Parathyroid adenoma (tissue), 2 donors: ENCODE measurements around the gene STIM2.

Experiments
- H2AFZ ChIP-seq: fragments of 300-600 bp; sonication (generic); one replicate; pipeline ENCODE4 v1.7.0; 2017; ENCODE audit warnings: antibody characterized with exemption, mild to moderate bottlenecking
- H3K27ac ChIP-seq: fragments of 300-600 bp; sonication (generic); one replicate; pipeline ENCODE4 v1.7.0; 2017
- H3K27me3 ChIP-seq: fragments of 300-600 bp; sonication (generic); one replicate; pipeline ENCODE4 v1.7.0; 2017; ENCODE audit warnings: low read length; ENCODE audit not compliant: control insufficient read depth, insufficient read depth
- H3K36me3 ChIP-seq: fragments of 300-600 bp; sonication (generic); one replicate; pipeline ENCODE4 v1.7.0; 2017; ENCODE audit warnings: low read length; ENCODE audit not compliant: control insufficient read depth, insufficient read depth
- H3K4me1 ChIP-seq: fragments of 300-600 bp; sonication (generic); one replicate; pipeline ENCODE4 v1.7.0; 2017; ENCODE audit warnings: control low read depth
- H3K4me2 ChIP-seq: fragments of 300-600 bp; sonication (generic); one replicate; pipeline ENCODE4 v1.7.0; 2017; ENCODE audit warnings: low read length
- H3K4me3 ChIP-seq: fragments of 300-600 bp; sonication (generic); one replicate; pipeline ENCODE4 v1.7.0; 2017; ENCODE audit warnings: low read depth, low read length
- H3K79me2 ChIP-seq: fragments of 300-600 bp; sonication (generic); one replicate; pipeline ENCODE4 v1.7.0; 2017; ENCODE audit warnings: control low read depth
- H3K9ac ChIP-seq: fragments of 300-600 bp; sonication (generic); one replicate; pipeline ENCODE4 v1.7.0; 2017; ENCODE audit warnings: mild to moderate bottlenecking
- H3K9me3 ChIP-seq: fragments of 300-600 bp; sonication (generic); one replicate; pipeline ENCODE4 v1.7.0; 2017; ENCODE audit warnings: low read length; ENCODE audit not compliant: control insufficient read depth
- TF ChIP-seq, protein P1 (sequence below): fragments of 300-600 bp; sonication (generic); IDR thresholded peaks from one replicate; pipeline ENCODE4 v1.7.0; 2017; ENCODE audit warnings: antibody characterized with exemption, mild to moderate bottlenecking
- donor health status: primary hyperparathyroidism.

Gene STIM2

DNA sequence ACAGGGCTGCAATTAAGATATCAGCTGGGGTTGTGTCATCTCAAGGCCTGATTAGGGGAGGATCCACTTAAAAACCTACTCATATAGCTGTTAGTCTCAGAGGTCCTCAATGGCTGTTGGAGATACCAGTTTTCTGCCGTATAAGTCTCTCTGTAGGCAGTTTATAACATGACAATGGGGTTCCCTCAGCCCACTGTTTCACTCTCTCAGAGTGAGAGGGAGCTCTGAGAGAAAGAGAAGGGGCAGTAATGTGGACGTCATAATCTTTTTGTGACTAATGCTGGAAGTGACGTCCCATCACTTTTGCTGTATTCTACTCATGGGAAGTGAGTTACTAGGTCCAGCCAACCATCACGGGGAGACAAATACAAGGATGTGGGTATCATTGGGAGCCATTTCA lies 70.3 kb downstream of the STIM2 start:
- TF ChIP-seq, protein P1, sequence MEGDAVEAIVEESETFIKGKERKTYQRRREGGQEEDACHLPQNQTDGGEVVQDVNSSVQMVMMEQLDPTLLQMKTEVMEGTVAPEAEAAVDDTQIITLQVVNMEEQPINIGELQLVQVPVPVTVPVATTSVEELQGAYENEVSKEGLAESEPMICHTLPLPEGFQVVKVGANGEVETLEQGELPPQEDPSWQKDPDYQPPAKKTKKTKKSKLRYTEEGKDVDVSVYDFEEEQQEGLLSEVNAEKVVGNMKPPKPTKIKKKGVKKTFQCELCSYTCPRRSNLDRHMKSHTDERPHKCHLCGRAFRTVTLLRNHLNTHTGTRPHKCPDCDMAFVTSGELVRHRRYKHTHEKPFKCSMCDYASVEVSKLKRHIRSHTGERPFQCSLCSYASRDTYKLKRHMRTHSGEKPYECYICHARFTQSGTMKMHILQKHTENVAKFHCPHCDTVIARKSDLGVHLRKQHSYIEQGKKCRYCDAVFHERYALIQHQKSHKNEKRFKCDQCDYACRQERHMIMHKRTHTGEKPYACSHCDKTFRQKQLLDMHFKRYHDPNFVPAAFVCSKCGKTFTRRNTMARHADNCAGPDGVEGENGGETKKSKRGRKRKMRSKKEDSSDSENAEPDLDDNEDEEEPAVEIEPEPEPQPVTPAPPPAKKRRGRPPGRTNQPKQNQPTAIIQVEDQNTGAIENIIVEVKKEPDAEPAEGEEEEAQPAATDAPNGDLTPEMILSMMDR, result no peak
- Histone ChIP-seq H3K79me2 (no peaks in the 10 kb centered on the region), H3K4me3 (no peak overlapping the region), H3K27ac (no peak overlapping the region), H3K9ac (no peak overlapping the region), H2AFZ (no peak overlapping the region), H3K27me3 (no peaks in the 10 kb centered on the region), H3K36me3 (no peaks in the 10 kb centered on the region), H3K4me1 (no peaks in the 10 kb centered on the region), H3K9me3 (no peaks in the 10 kb centered on the region), H3K4me2 (no peak overlapping the region)

DNA sequence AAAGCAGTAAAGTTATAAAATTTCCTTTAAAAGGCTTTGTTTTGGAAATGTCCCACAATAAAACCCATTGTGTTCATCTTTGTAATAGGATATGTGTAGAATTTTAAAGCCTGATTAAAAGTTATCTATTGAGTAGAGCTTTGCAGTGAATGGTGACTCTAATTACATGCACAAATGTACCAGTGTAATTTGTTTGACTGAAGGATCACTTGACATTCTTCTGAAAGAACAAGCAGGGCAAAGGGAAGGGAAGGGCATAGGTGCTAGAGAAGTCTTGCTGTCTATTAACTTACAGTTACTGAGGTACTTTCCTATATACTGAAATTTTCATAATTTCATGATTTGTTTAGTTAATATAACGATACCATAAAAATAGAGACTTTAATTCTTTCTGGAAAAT lies 70.8 kb downstream of the STIM2 start:
- Histone ChIP-seq H2AFZ (no peak overlapping the region), H3K9ac (no peak overlapping the region), H3K4me1 (no peaks in the 10 kb centered on the region), H3K4me2 (no peak overlapping the region), H3K9me3 (no peaks in the 10 kb centered on the region), H3K27ac (no peak overlapping the region), H3K27me3 (no peaks in the 10 kb centered on the region), H3K36me3 (no peaks in the 10 kb centered on the region), H3K79me2 (no peaks in the 10 kb centered on the region), H3K4me3 (no peak overlapping the region)
- TF ChIP-seq, protein P1, result no peak

DNA sequence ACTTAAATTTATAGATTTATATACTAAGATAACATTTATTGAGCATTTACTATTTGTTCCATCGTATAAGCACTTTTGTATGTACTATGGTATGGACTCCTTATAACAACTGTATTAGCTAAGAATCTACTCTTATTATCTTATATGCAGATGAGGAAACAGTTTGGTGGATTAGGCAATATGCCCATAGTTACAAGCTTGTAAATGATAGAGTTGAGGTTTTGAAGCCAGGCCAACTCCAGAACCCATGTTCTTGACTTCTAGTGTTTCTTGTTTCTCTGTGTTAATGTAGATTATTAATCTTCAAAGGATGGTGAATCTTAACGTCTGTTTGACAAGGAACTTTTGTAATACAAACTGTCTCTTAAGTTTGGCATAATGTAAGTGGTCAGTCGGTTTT lies 71.3 kb downstream of the STIM2 start:
- Histone ChIP-seq H3K9me3 (no peaks in the 10 kb centered on the region), H2AFZ (no peak overlapping the region), H3K4me2 (no peak overlapping the region), H3K4me1 (no peaks in the 10 kb centered on the region), H3K27ac (no peak overlapping the region), H3K9ac (no peak overlapping the region), H3K4me3 (no peak overlapping the region), H3K79me2 (no peaks in the 10 kb centered on the region), H3K36me3 (no peaks in the 10 kb centered on the region), H3K27me3 (no peaks in the 10 kb centered on the region)
- TF ChIP-seq, protein P1, result no peak

DNA sequence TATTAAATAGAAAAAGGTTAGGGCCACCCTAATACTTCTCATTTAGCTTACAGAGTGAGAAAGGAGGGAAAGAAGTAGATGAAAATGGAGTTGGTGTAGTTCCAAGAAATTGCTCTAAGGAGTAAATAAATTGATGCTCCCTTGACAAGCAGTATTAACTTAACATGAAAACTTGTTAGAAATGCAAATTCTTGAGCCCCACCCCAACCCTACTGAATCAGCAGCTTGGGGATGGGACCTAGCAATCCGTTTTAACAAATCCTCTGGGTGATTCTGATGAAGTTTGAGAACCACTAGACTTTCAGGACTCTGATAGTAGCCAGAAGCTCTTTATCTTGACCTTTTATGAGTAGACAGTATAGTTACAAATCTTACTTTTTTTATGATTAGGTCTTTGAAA lies 74.8 kb downstream of the STIM2 start:
- Histone ChIP-seq H3K4me1 (no peaks in the 10 kb centered on the region), H3K9ac (no peak overlapping the region), H3K4me3 (no peak overlapping the region), H3K4me2 (no peak overlapping the region), H2AFZ (no peak overlapping the region), H3K9me3 (no peaks in the 10 kb centered on the region), H3K79me2 (no peaks in the 10 kb centered on the region), H3K27me3 (no peaks in the 10 kb centered on the region), H3K27ac (no peak overlapping the region), H3K36me3 (no peaks in the 10 kb centered on the region)
- TF ChIP-seq, protein P1, result no peak

DNA sequence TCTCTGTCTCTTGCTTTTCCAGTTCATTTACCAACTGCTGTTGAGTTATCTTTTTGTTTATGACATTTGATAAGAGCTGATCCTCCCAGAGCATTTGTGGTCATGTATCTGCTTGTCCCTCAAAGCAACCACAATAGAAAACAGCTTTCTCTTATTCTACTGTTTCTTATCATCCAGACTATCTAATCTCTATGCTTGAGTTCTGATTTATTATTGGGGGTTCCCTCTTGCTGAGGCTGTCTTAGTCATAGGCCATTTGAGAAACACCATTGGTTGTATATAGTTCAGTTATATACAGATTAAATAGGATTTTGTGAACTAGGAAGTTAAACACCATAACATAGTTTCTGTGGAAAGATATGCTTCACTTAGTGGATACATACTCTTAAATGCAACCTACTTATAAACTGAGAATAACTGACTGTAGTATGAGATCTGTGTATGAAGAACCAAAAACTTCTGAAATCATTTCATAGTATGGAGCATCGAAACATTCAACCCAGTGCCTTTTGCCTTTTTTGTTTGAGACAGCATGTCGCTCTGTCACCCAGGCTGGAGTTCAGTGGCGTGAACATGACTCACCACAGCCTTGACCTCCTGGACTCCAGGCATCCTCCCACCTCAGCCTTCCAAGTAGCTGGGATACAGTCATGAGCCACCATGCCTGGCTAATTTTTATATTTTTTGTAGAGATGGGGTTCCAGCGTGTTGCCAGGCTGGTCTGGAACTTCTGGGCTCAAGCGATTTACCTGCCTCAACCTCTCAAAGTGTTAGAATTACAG lies 75.8 kb downstream of the STIM2 start:
- TF ChIP-seq, protein P1, result no peak
- H3K4me3 ChIP-seq, result no peak overlapping the region
- no peak overlapping the region for H3K27ac ChIP-seq

More for the DNA sequence above, 75.8 kb downstream of the STIM2 start:
- no peaks in the 10 kb centered on the region for H3K36me3 ChIP-seq
- no peak overlapping the region for H2AFZ ChIP-seq
- H3K27me3 ChIP-seq, result no peaks in the 10 kb centered on the region
- H3K79me2 ChIP-seq, result no peaks in the 10 kb centered on the region
- no peak overlapping the region for H3K4me2 ChIP-seq
- no peaks in the 10 kb centered on the region for H3K4me1 ChIP-seq
- H3K9ac ChIP-seq, result no peak overlapping the region
- H3K9me3 ChIP-seq, result no peaks in the 10 kb centered on the region
